Measurements from ENCODE around the gene TMED6.

TMED6 gene

DNA sequence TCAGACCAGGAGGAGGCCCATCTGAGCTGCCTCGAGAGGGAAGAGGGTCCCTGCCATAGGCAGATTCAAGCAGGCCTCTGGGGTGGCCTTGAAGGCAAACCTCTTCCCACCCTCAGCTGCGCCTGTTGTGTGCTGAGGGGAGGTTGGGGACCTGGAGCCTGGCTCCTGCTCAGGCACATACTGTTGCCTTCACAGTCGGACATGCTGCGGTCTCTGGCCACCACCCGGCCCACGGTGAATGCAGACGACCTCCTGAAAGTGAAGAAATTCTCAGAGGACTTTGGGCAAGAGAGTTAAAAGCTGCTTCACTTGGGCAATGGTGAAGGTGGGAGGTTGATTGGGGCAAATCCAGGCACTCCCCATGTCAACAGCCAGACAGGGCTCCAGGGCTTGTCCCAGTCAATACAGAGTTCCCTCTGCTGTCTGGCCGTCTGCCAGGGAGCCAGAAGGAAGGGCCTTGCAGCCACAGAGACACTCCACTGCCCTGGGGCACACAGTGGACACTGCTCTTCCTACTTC is 27.5 kb downstream of the TMED6 start:
- no peak for DNase-seq (ENCODE audit: low spot score)

GRCh38 chr16:69323415-69323814 is 28.2 kb downstream of the TMED6 start:
- no peak for DNase-seq (ENCODE audit: low spot score)

DNA sequence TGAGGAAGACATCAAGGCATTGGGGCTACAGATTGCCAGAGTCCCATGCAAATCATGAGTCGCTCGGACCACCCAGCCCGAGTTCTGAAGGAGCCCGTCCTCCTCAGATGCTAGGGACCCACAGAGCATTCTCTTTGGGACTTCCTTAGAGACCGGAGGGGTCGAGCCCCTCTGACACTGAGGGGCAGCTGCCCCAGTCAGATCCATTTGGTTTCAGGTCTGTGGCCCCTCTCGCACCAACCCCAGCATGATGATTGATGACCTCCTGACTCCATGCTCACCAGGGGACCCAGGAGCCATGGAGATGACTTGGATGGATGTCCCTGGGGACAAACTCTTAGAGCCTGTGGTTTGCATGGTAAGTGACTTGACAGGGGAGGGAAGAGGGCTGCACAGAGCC is 29.2 kb downstream of the TMED6 start:
- no peak for DNase-seq (ENCODE audit: low spot score)

DNA sequence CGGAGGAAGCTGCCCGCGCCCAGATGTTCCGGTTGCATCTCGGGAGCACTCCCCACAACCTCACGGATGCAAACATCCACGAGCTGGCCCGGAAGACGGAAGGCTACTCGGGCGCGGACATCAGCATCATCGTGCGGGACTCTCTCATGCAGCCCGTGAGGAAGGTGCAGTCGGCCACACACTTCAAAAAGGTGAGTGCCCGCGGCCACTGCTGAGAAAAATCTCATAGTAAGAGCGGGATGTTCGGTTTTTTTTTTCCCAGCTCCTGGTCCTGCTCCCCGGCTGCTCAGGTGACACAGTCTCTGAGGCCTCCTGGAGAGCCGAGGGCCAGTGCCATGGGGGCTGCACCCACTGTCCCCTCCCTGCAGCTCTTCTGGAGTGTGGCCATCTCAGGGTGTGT is 30.5 kb downstream of the TMED6 start:
- DNase-seq (ENCODE audit: low spot score) = no peak

- no peak for DNase-seq (ENCODE audit: low spot score)
Measured at GRCh38 chr16:69320740-69321073, 30.9 kb downstream of the TMED6 start.

DNA sequence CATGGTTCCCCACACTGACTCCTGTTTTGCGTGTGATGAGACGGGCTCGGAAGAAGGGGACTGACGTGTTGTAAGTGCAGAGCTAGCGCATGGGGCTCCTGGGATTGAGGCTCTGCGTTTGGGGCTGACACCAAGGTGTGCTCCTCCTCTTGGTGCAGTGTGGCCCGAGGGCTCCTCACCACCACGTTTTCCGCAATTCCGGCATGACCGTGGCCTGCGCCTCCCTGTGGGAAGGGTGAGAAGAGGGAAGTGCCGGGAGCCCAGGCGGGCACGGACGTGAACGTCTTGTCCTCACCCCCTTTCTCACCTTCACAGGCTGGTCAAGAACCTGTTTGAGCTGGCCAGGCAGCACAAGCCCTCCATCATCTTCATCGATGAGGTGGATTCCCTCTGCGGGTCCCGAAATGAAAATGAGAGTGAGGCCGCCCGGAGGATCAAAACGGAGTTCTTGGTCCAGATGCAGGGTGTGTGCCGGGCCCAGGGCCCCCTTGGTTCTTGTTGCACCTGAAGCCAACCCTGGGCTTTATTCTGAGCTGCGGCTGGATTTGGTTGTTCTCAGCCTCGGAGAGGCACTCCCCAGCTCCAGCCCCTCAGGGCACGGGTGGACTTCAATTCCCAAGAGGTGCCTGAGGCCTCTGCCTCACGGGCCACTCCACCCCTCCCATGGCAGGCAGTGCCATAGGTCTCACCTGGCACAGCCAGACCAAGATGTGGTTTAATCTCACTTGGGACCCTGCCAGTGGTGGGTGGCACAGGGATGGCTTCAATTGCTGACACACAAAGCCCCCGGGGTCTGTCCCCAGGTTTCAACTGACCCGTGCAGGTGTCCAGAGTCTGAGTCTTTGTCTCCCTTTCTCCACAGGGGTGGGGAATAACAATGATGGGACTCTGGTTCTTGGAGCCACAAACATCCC is 31.5 kb downstream of the TMED6 start:
- no peak for DNase-seq (ENCODE audit: low spot score)

DNA sequence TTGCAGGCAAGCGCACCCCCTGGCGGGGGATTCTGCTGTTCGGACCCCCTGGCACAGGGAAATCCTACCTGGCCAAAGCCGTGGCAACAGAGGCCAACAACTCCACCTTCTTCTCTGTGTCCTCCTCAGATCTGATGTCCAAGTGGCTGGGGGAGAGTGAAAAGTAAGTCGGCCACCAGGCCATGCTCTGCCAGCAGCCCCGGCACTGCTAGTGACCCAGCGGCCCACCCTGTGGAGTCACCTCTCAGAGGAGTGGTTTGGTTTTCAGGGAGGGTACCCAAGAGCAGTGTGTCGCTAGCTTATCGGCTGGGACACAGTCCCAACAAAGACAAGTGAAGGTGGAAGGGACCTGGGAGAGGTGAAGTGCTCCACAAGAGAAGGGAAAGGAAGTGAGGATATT is 32.2 kb downstream of the TMED6 start:
- no peak for DNase-seq (ENCODE audit: low spot score)

GRCh38 chr16:69318911-69319289 is 32.7 kb downstream of the TMED6 start:
- DNase-seq (ENCODE audit: low spot score) = no peak

DNA sequence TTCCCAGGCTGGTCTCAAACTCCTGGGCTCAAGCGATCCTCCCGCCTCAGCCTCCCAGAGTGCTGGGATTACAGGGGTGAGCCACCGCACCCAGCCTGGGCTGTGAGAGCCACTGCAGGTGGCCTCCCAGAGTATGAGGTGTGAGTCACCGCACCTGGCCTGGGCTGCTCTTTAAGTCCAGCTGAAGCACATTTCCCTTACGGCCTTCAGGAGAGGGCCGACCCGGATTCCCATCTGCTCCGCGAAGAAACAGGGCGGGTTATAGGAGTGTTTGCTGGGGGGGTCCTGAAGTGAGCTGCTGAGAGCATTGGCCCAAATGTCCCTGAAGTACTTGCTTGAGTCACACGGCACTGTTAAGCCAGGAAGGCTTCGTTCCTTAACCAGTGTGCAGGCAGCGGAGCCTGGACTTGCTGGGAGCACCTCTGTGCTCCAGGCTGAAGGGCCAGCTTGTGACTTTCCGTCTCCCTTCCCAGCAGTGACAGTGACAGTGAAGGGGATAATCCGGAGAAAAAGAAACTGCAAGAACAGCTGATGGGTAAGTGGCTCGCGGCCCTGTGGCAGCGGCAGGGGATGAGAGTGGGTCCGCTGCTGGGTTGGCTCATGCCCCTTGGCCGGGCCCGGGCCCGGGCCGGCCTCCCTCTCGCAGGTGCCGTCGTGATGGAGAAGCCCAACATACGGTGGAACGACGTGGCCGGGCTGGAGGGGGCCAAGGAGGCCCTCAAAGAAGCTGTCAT is 33.2 kb downstream of the TMED6 start:
- DNase-seq (ENCODE audit: low spot score) = no peak

GRCh38 chr16:69316595-69317034 is 35.0 kb downstream of the TMED6 start:
- no peak for DNase-seq (ENCODE audit: low spot score)

DNA sequence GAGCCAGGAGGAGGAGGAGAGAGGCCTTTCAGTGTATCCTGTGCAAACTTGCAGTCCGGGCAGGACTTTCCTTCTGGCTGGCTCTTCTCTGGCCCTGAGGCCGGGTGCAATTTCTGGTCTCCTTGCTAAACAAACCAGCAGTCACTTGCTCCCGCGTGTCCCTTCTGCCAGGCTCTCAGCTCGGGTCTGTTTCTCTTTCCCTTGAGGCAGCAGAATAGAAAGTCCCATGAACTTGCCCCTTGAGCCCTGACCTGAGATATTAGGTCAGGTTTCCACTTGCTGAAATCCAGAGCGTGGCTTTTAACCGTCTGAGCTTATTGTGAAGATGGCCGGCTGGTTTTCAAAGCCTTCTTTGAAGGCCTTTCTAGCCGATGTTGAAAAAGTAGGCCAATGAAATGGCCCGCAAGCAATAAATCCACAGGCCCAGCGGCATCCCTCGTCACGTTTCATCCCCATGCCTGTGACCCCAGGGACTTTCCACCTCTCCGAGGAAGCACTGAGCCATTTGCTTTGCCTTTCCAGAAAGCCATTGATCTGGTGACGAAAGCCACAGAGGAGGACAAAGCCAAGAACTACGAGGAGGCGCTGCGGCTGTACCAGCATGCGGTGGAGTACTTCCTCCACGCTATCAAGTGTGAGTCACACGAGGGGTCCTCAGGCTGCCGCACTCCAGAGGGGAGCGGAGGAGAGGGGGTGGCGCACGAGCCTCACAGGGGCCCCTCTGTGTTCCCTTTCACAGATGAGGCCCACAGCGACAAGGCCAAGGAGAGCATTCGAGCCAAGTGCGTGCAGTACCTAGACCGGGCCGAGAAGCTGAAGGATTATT is 35.9 kb downstream of the TMED6 start:
- DNase-seq (ENCODE audit: low spot score) = no peak

GRCh38 chr16:69314534-69314933 is 37.1 kb downstream of the TMED6 start:
- DNase-seq (ENCODE audit: low spot score) = no peak

DNA sequence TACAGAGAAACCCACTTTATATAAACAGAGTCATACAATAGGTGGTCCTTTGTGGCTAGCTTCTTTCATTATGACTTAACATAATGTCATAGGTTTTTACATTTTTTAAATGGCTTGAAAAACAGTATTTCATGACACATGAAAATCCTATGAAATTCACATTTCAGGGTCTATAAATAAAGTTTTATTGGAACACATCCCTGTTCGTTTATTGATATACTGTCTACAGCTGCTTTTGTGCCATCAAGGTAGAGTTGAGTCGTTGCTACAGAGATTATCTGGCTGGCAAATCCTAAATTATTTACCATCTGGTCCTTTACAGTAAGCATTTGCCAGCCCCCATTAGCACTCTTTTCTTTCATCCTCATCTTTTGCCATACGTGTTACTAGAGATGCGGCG is 38.1 kb downstream of the TMED6 start:
- DNase-seq (ENCODE audit: low spot score) = no peak

- DNase-seq (ENCODE audit: low spot score) = peak; percentile 67
Measured at GRCh38 chr16:69311533-69312387, 39.8 kb downstream of the TMED6 start.

DNA sequence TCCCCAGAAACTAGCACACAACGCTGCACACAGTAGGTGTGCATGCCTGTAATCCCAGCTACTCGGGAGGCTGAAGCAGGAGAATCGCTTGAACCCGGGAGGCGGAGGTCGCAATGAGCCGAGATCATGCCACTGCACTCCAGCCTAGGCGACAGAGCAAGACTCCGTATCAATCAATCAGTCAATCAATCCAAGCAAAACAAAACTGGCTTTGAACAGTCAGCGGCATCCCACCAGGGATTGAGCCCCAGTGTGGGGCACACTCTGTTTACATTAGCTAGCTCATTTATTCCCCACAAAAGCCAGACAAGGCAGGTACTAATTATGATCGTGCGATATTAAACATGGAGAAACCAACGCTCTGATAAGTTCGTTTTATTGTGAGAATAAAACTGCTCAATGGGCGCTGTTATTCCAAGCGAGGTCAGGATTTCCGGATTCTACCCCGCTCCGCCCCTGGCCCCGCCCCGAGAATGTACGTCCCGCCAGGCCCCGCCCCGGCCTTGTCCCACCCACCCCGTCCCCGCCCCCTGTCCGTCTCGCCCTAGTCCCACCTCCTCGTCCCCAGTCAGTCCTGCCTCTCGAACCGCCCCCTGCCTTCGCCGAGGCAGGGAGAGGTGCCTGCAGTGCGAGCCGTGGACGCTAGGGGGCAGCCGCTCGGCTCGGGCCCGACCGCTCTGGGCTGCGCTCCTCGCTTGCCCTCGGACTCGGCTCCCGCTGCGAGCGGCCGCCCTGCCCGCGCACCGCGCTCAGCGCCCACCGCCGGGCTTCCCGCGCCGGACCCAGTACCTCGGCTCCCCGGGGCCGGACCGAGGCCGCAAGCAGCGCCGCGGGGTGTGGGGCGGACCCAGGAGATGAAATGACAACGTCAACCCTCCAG is 40.7 kb downstream of the TMED6 start, which contains the start of gene VPS4A:
Gene VPS4A, plus strand, starts transcription at position 698 of the 880 bp plus-strand sequence. Its CDS starts 162 bp downstream, at position 860.
- peak; percentile 98 for DNase-seq (ENCODE audit: low spot score)

- no peak for DNase-seq (ENCODE audit: low spot score)
Measured at GRCh38 chr16:69309316-69309715, 42.3 kb downstream of the TMED6 start.

GRCh38 chr16:69307856-69308255 is 43.7 kb downstream of the TMED6 start:
- no peak for DNase-seq (ENCODE audit: low spot score)

GRCh38 chr16:69307091-69307490 is 44.5 kb downstream of the TMED6 start:
- DNase-seq (ENCODE audit: low spot score) = no peak

- no peak for DNase-seq (ENCODE audit: low spot score)
Measured at GRCh38 chr16:69306031-69306430, 45.6 kb downstream of the TMED6 start.

- DNase-seq (ENCODE audit: low spot score) = no peak
Measured at GRCh38 chr16:69302301-69302700, 49.3 kb downstream of the TMED6 start.

Data from iPS-NIHi11 (cell line).